ENCODE measurements around the gene NKAIN4. TPM values are rescaled to one million over a fixed set of nuclear protein-coding genes. Genes with fewer than 3 reads are reported as not detected.

Gene NKAIN4
- total RNA-seq, 1 experiment from 2014 or later = not detected

GRCh38 chr20:63288581-63289251, 34.5 kb upstream of the NKAIN4 start:
- DNase-seq (ENCODE audit: low spot score) = no peak

GRCh38 chr20:63287697-63288580, 33.7 kb upstream of the NKAIN4 start:
- DNase-seq (ENCODE audit: low spot score) = no peak

GRCh38 chr20:63286781-63287696, 32.8 kb upstream of the NKAIN4 start:
- no peak for DNase-seq (ENCODE audit: low spot score)

- no peak for DNase-seq (ENCODE audit: low spot score)
Measured at GRCh38 chr20:63285636-63286615, 31.7 kb upstream of the NKAIN4 start.

- DNase-seq (ENCODE audit: low spot score) = no peak
Measured at GRCh38 chr20:63284981-63285524, 30.8 kb upstream of the NKAIN4 start.

- DNase-seq (ENCODE audit: low spot score) = no peak
Measured at GRCh38 chr20:63284544-63284949, 30.3 kb upstream of the NKAIN4 start.

- no peak for DNase-seq (ENCODE audit: low spot score)
Measured at GRCh38 chr20:63284083-63284440, 29.8 kb upstream of the NKAIN4 start.

GRCh38 chr20:63283397-63284082, 29.3 kb upstream of the NKAIN4 start:
- no peak for DNase-seq (ENCODE audit: low spot score)

- DNase-seq (ENCODE audit: low spot score) = no peak
Measured at GRCh38 chr20:63282946-63283345, 28.7 kb upstream of the NKAIN4 start.

GRCh38 chr20:63281742-63282665, 27.7 kb upstream of the NKAIN4 start:
- DNase-seq (ENCODE audit: low spot score) = no peak

GRCh38 chr20:63280929-63281545, 26.8 kb upstream of the NKAIN4 start:
- DNase-seq (ENCODE audit: low spot score) = no peak

GRCh38 chr20:63280371-63280770, 26.1 kb upstream of the NKAIN4 start:
- no peak for DNase-seq (ENCODE audit: low spot score)

- no peak for DNase-seq (ENCODE audit: low spot score)
Measured at GRCh38 chr20:63279931-63280330, 25.7 kb upstream of the NKAIN4 start.

GRCh38 chr20:63278661-63279060, 24.4 kb upstream of the NKAIN4 start:
- no peak for DNase-seq (ENCODE audit: low spot score)

GRCh38 chr20:63277466-63278272, 23.4 kb upstream of the NKAIN4 start:
- no peak for DNase-seq (ENCODE audit: low spot score)

GRCh38 chr20:63276956-63277355, 22.7 kb upstream of the NKAIN4 start:
- DNase-seq (ENCODE audit: low spot score) = no peak

GRCh38 chr20:63275825-63276224, 21.6 kb upstream of the NKAIN4 start:
- no peak for DNase-seq (ENCODE audit: low spot score)

Measured in A172 (cell line).